ENCODE measurements around the gene DOCK4.

The DOCK4 gene

GRCh38 chr7:111727905-111728634 is 478.1 kb downstream of the DOCK4 start:
- no peak overlapping the region for H3K4me3 ChIP-seq (ENCODE audit: low read depth, low read length)
- no peak for TF ChIP-seq CTCF (IDR thresholded peaks at IDR 0.05; ENCODE audit: low read depth, low read length)

GRCh38 chr7:111718886-111719285 is 487.3 kb downstream of the DOCK4 start:
- no peak overlapping the region for H3K4me3 ChIP-seq (ENCODE audit: low read depth, low read length)
- no peak for TF ChIP-seq CTCF (IDR thresholded peaks at IDR 0.05; ENCODE audit: low read depth, low read length)

- no peak for TF ChIP-seq CTCF (IDR thresholded peaks at IDR 0.05; ENCODE audit: low read depth, low read length)
- no peak overlapping the region for H3K4me3 ChIP-seq (ENCODE audit: low read depth, low read length)
Measured at GRCh38 chr7:111711426-111712065, 494.7 kb downstream of the DOCK4 start.

GRCh38 chr7:111710839-111711380 is 495.3 kb downstream of the DOCK4 start:
- no peak overlapping the region for H3K4me3 ChIP-seq (ENCODE audit: low read depth, low read length)
- TF ChIP-seq CTCF (IDR thresholded peaks at IDR 0.05; ENCODE audit: low read depth, low read length) = no peak

GRCh38 chr7:111708072-111708471 is 498.1 kb downstream of the DOCK4 start:
- no peak overlapping the region for H3K4me3 ChIP-seq (ENCODE audit: low read depth, low read length)
- TF ChIP-seq CTCF (IDR thresholded peaks at IDR 0.05; ENCODE audit: low read depth, low read length) = no peak

GRCh38 chr7:111705807-111706206 is 500.4 kb downstream of the DOCK4 start:
- no peak for TF ChIP-seq CTCF (IDR thresholded peaks at IDR 0.05; ENCODE audit: low read depth, low read length)
- no peak overlapping the region for H3K4me3 ChIP-seq (ENCODE audit: low read depth, low read length)

- no peak overlapping the region for H3K4me3 ChIP-seq (ENCODE audit: low read depth, low read length)
- no peak for TF ChIP-seq CTCF (IDR thresholded peaks at IDR 0.05; ENCODE audit: low read depth, low read length)
Measured at GRCh38 chr7:111697771-111698170, 508.4 kb downstream of the DOCK4 start.

Data from WI38 (cell line).